ENCODE results near the gene MPP2. TPM values are rescaled to one million over a fixed set of nuclear protein-coding genes. Genes with fewer than 3 reads are reported as not detected.
A peak's percentile ranks its signal among the peaks of the same experiment; 100 is the strongest.
"Not testable (repeated sequence)": the region's sequence is repeated elsewhere in the genome, so short reads cannot be mapped to it uniquely, and the experiment has no call there.

MPP2 gene
- total RNA-seq, 1 donor from 2014 or later, result 7.0 TPM

GRCh38 chr17:43932357-43932756 lies 25.0 kb upstream of the MPP2 start:
- H3K27ac Mint-ChIP-seq (ENCODE audit: unreplicated experiment), result no peak overlapping the region
- H3K27me3 Mint-ChIP-seq (ENCODE audit: low read depth), result peaks cover 17% of the 10 kb centered on the region
- no peaks in the 10 kb centered on the region for H3K36me3 Mint-ChIP-seq (ENCODE audit: low read depth)
- H3K9me3 Mint-ChIP-seq (ENCODE audit: low read depth), result no peaks in the 10 kb centered on the region
- no peak for TF ChIP-seq CTCF (IDR thresholded peaks at IDR 0.05)
- peaks cover 3% of the 10 kb centered on the region for H3K4me1 Mint-ChIP-seq (ENCODE audit: low read depth)
- DNase-seq (ENCODE audit: low spot score), result no peak
- no peak overlapping the region for H3K4me3 Mint-ChIP-seq (ENCODE audit: unreplicated experiment)

- Mint-ChIP-seq H3K27me3 (ENCODE audit: low read depth) (peaks cover 22% of the 10 kb centered on the region), H3K27ac (ENCODE audit: unreplicated experiment) (no peak overlapping the region), H3K4me3 (ENCODE audit: unreplicated experiment) (no peak overlapping the region), H3K4me1 (ENCODE audit: low read depth) (peaks cover 8% of the 10 kb centered on the region), H3K9me3 (ENCODE audit: low read depth) (no peaks in the 10 kb centered on the region), H3K36me3 (ENCODE audit: low read depth) (no peaks in the 10 kb centered on the region)
- TF ChIP-seq CTCF (IDR thresholded peaks at IDR 0.05), result no peak
- no peak for DNase-seq (ENCODE audit: low spot score)
Measured at GRCh38 chr17:43931062-43931571, 23.8 kb upstream of the MPP2 start.

- H3K27ac Mint-ChIP-seq (ENCODE audit: unreplicated experiment), result no peak overlapping the region
- no peaks in the 10 kb centered on the region for H3K36me3 Mint-ChIP-seq (ENCODE audit: low read depth)
- TF ChIP-seq CTCF (IDR thresholded peaks at IDR 0.05), result no peak
- peaks cover 36% of the 10 kb centered on the region for H3K27me3 Mint-ChIP-seq (ENCODE audit: low read depth)
- H3K4me3 Mint-ChIP-seq (ENCODE audit: unreplicated experiment), result no peak overlapping the region
- peaks cover 8% of the 10 kb centered on the region for H3K4me1 Mint-ChIP-seq (ENCODE audit: low read depth)
- DNase-seq (ENCODE audit: low spot score), result no peak
- no peaks in the 10 kb centered on the region for H3K9me3 Mint-ChIP-seq (ENCODE audit: low read depth)
Measured at GRCh38 chr17:43928609-43929008, 21.3 kb upstream of the MPP2 start.

GRCh38 chr17:43927929-43928328 lies 20.6 kb upstream of the MPP2 start:
- not testable (repeated sequence) for H3K36me3 Mint-ChIP-seq (ENCODE audit: low read depth); DNase-seq (ENCODE audit: low spot score); H3K4me1 Mint-ChIP-seq (ENCODE audit: low read depth); H3K9me3 Mint-ChIP-seq (ENCODE audit: low read depth); H3K27ac Mint-ChIP-seq (ENCODE audit: unreplicated experiment); H3K4me3 Mint-ChIP-seq (ENCODE audit: unreplicated experiment)
- H3K27me3 Mint-ChIP-seq (ENCODE audit: low read depth), result peaks cover 42% of the 10 kb centered on the region

- H3K4me3 Mint-ChIP-seq (ENCODE audit: unreplicated experiment), result peak overlapping the region; percentile 69
Measured at GRCh38 chr17:43927060-43927864, 19.9 kb upstream of the MPP2 start.

More at GRCh38 chr17:43927060-43927864, 19.9 kb upstream of the MPP2 start:
- peaks cover 8% of the 10 kb centered on the region for H3K4me1 Mint-ChIP-seq (ENCODE audit: low read depth)
- H3K36me3 Mint-ChIP-seq (ENCODE audit: low read depth), result no peaks in the 10 kb centered on the region
- H3K27me3 Mint-ChIP-seq (ENCODE audit: low read depth), result peaks cover 45% of the 10 kb centered on the region
- no peaks in the 10 kb centered on the region for H3K9me3 Mint-ChIP-seq (ENCODE audit: low read depth)
- DNase-seq (ENCODE audit: low spot score), result no peak
- TF ChIP-seq CTCF (IDR thresholded peaks at IDR 0.05), result no peak
- no peak overlapping the region for H3K27ac Mint-ChIP-seq (ENCODE audit: unreplicated experiment)

Measured in chondrocyte (in vitro differentiated cells).